ENCODE data around the gene PHACTR3. TPM values are rescaled to one million over a fixed set of nuclear protein-coding genes. Genes with fewer than 3 reads are reported as not detected.

Gene PHACTR3
- total RNA-seq, 1 experiment from 2014 or later = 0.10 TPM

GRCh38 chr20:59823030-59823423, 218.7 kb downstream of the PHACTR3 start:
- Histone ChIP-seq H3K4me1 (ENCODE audit: control insufficient read depth, insufficient read depth, low read length) (no peaks in the 10 kb centered on the region), H3K27me3 (ENCODE audit: control insufficient read depth, insufficient read depth, low read length) (peaks cover under 1% of the 10 kb centered on the region; the same call in 1 of the 2 replicates), H3K27ac (ENCODE audit: low read length) (no peak overlapping the region), H3K4me3 (ENCODE audit: low read depth in 2 of 2, low read length in 2 of 2) (no peak overlapping the region), H3K9me3 (ENCODE audit: control insufficient read depth, insufficient read depth, low read depth, low read length) (no peaks in the 10 kb centered on the region), H3K36me3 (ENCODE audit: control insufficient read depth, insufficient read depth, low read length) (no peaks in the 10 kb centered on the region)
- intact Hi-C loops (cut with micrococcal nuclease; ENCODE audit: unreplicated experiment) (no loop called here), in situ Hi-C loops (cut with HindIII; ENCODE audit: low pct_unique_long_range_greater_than_20kb, low sequenced_read_pairs) (no loop called here)
- ChIA-PET CTCF (no interaction called here), POLR2A (no interaction called here)
- BruUV-seq (replicated peaks) = no TSS peak
- TF ChIP-seq SIN3A (IDR thresholded peaks at IDR 0.05; ENCODE audit: borderline replicate concordance, insufficient read depth, low read depth, low read length) = no peak
- TF ChIP-seq TCF7L2 (IDR thresholded peaks at IDR 0.05; ENCODE audit: low read depth, low read length) = no peak
- no peak for ATAC-seq
- no peak for DNase-seq (ENCODE audit: low read depth, low spot score)

GRCh38 chr20:59823491-59824259, 219.3 kb downstream of the PHACTR3 start:
- in situ Hi-C loops (cut with HindIII; ENCODE audit: low pct_unique_long_range_greater_than_20kb, low sequenced_read_pairs) = no loop called here
- ChIA-PET POLR2A (no interaction called here), CTCF (no interaction called here)
- no TSS peak for BruUV-seq (replicated peaks)
- no peak overlapping the region for H3K27ac ChIP-seq (ENCODE audit: low read length)
- intact Hi-C loops (cut with micrococcal nuclease; ENCODE audit: unreplicated experiment) = no loop called here
- no peaks in the 10 kb centered on the region for H3K9me3 ChIP-seq (ENCODE audit: control insufficient read depth, insufficient read depth, low read depth, low read length)
- H3K36me3 ChIP-seq (ENCODE audit: control insufficient read depth, insufficient read depth, low read length) = no peaks in the 10 kb centered on the region
- ATAC-seq = no peak
- no peak overlapping the region for H3K4me3 ChIP-seq (ENCODE audit: low read depth in 2 of 2, low read length in 2 of 2)
- H3K4me1 ChIP-seq (ENCODE audit: control insufficient read depth, insufficient read depth, low read length) = no peaks in the 10 kb centered on the region
- DNase-seq (ENCODE audit: low read depth, low spot score) = no peak
- TF ChIP-seq TCF7L2 (IDR thresholded peaks at IDR 0.05; ENCODE audit: low read depth, low read length) = no peak
- TF ChIP-seq SIN3A (IDR thresholded peaks at IDR 0.05; ENCODE audit: borderline replicate concordance, insufficient read depth, low read depth, low read length) = no peak
- TF ChIP-seq REST (IDR thresholded peaks at IDR 0.05; ENCODE audit: insufficient read depth in 1 of 2, low read depth in 2 of 2, low read length in 1 of 2) = no peak
- TF ChIP-seq CTCF (IDR thresholded peaks at IDR 0.05) = no peak
- no peak for TF ChIP-seq POLR2AphosphoS5 (IDR thresholded peaks at IDR 0.05; ENCODE audit: low read depth, low read length)
- H3K27me3 ChIP-seq (ENCODE audit: control insufficient read depth, insufficient read depth, low read length) = peaks cover 2% of the 10 kb centered on the region; the same call in 1 of the 2 replicates
